Activated CD4-positive, alpha-beta T cell treated with anti-CD3 and anti-CD28 coated beads for 4 hours (primary cell): ENCODE data around the gene NPC1.
"Not testable (repeated sequence)": the region's sequence is repeated elsewhere in the genome, so short reads cannot be mapped to it uniquely, and the experiment has no call there.

Experiments used
- DNase-seq, 2 donors: peaks; one replicate each; pipeline ENCODE4 v3.0.0-alpha.2; 2020

Gene NPC1

GRCh38 chr18:23515911-23516546, 70.3 kb downstream of the NPC1 start:
- peak; percentile 71 to 76 for DNase-seq

DNA sequence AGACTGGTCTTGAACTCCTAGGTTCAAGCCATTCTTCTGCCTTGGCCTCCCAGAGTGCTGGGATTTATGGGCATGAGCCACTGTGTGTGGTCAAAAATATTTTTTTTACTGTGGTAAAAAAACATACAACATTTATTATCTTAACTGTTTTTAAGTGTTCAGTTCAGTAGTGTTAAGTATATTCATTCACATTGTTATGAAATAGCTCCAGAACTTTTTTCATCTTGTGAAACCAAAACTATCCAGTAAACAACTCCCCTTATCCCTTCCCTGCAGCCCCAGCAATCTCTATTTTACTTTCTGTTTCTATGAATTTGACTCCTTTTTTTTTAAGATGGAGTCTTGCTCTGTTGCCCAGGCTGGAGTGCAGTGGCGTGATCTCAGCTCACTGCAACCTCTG, 73.7 kb downstream of the NPC1 start:
- DNase-seq: no peak

- DNase-seq: not testable (repeated sequence)
Measured at GRCh38 chr18:23512216-23512615, 74.1 kb downstream of the NPC1 start.

- not testable (repeated sequence) for DNase-seq
Measured at GRCh38 chr18:23510923-23511322, 75.4 kb downstream of the NPC1 start.

DNA sequence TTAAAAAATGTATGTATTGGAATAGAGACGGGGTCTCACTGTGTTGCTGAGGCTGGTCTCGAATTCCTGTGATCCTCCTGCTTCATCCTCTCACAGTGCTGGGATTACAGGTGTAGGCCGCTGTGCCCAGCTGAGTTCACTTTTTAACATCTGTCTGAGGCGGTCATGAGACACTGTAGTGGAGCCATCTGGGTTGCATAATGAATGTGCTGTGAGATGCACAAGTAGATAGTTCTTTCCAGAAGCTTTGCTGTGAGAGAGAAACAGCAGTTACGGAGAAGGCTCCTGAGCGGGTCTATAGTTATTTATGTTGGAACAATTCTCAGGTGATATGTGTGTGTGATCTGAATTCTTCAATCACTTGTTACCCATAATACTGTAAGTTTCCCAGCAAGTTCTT, 79.9 kb downstream of the NPC1 start:
- no peak for DNase-seq

GRCh38 chr18:23504720-23505119, 81.6 kb downstream of the NPC1 start:
- no peak for DNase-seq

GRCh38 chr18:23503963-23504344, 82.4 kb downstream of the NPC1 start:
- no peak for DNase-seq

GRCh38 chr18:23503038-23503962, 83.0 kb downstream of the NPC1 start, which contains the start of gene RMC1:
Gene RMC1, plus strand, starts transcription at chr18:23503511. Its CDS starts 108 bp downstream, at chr18:23503619.
- DNase-seq: peak; percentile 98

GRCh38 chr18:23502516-23503037, 83.7 kb downstream of the NPC1 start:
- DNase-seq: no peak

DNA sequence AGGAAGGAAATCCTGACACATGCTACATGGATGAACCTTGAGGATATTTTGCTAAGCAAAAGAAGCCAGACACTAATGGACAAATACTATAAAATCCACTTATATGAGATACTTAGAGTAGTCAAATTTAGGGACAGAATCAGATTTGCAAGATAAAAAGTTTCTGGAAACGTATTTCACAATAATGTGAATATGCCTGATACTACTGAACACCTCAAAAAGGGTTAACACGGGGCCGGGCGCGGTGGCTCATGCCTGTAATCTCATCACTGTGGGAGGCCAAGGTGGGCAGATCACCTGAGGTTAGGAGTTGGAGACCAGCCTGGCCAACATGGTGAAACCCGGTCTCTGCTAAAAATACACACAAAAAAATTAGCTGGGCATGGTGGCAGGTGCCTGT, 84.7 kb downstream of the NPC1 start:
- DNase-seq: no peak

DNA sequence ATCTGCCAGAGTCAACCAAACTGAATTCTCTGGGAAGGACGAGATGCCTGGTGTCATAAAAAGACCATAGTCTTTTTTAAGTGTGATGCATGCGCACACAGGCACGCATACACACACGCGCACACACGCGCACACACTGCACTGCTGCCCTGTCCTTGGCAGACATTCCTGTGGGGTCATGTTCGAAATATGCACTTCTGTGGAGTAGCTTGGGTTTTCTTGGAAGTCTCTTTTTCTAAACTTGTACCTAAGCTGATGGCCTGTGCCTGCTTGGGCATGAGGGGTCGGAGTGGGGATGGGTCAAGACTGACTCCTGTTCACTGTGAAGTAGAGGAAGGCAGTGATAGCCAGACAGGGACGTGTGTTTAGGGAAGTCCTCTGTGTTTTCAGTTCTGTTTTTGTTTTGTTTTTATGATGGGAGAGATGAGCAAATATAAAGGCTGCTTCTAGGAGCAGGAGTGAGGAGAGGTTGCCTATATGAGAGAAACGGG, 87.0 kb downstream of the NPC1 start:
- DNase-seq: no peak

DNA sequence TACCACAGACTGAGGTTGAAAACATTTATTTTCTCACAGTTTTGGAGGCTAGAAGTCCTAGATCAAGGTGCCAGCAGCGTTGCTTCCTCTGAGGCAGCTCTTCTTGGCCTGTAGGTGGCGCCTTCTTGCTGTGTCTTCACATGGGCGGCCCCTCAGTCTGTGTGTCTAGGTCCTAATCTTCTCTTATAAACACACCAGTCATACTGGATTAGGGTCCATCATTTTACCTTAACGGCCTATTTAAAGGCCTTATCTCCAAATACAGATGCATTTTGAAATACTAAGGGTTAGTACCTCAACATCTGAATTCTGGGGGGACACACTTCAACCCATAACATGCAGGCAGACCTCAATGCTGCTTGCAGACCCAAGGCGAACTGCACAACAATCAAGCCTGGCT, 87.4 kb downstream of the NPC1 start:
- DNase-seq: peak; percentile 72 to 73

DNA sequence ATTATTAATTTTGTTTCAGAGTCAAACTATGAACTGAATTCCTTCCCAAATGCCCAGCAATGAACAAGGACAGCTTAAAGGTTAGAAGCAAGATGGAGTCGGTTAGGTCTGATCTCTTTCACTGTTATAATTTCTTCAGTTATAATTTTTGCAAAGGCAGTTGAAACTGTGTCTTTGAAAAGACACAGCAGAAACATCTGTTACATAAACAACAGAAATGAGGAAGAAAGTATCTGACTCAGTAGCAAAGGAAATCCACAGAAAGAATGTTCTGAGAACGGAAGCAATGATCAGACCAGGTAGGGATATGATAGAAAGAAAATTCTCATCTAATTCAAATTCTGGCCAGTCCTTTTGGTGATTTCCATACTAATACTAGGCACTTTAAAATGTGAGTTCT, 88.2 kb downstream of the NPC1 start:
- DNase-seq: no peak

DNA sequence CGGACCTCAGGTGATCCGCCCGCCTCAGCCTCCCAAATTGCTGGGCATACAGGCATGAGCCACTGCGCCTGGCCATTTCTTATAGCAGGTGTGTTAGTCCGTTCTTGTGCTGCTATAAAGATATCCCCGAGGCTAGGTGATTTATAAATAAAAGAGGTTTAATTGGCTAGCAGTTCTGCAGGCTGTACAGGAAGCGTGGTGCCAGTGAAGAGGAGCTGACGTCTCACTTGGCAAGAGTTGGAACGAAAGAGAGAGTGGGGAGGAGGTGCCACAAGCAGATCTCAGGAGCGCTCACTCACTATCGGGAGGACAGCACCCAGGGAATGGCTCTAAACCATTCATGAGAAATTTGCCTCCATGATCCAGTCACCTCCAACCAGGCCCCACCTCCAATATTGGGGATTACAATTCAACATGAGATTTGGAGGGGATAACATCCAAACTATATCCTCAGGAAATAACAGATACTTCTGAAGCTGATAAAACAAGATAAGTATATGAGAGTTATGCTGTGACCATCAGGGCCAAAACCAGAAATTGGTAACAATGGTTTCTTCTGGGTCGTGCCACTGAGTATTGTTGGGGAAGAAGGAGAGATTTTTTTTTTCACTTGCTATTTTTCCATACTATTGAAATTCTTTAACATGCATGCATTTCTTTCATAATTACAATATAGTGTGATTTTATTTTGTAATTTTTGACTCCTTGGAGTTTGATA, 90.4 kb downstream of the NPC1 start:
- no peak for DNase-seq

DNA sequence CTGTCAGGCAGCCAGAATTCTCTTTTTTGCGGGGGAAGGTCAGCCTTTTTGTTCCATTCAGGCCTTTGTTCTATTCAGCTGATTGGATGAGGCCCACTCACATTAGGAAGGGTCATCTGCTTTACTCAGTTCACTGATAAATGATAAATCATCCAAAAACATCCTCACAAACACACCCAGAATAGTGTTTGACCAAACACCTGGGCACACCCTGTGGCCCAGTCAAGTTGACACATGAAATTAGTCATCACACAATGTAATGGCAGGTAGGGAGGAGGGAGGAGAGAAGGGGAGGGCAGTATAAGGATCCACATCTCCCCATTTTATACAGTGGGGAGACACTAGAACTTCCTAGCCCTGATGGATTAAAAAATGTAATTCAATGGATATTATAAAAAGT, 91.3 kb downstream of the NPC1 start:
- no peak for DNase-seq

DNA sequence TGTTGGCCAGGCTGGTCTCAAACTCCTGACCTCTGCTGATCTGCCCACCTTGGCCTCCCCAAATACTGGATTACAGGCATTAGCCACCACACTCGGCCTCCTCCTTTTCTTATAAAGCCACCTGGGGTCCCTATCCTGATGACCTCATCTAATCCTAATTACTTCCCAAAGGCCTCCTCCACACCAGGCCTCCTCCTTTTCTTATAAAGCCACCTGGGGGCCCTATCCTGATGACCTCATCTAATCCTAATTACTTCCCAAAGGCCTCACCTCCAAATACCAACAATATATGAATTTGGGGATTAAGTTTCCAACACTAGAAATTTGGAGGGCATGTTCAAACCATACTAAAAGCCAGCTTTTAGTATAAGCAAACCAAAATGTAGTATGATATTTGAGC, 92.7 kb downstream of the NPC1 start:
- no peak for DNase-seq

GRCh38 chr18:23489586-23489985, 96.7 kb downstream of the NPC1 start:
- not testable (repeated sequence) for DNase-seq

DNA sequence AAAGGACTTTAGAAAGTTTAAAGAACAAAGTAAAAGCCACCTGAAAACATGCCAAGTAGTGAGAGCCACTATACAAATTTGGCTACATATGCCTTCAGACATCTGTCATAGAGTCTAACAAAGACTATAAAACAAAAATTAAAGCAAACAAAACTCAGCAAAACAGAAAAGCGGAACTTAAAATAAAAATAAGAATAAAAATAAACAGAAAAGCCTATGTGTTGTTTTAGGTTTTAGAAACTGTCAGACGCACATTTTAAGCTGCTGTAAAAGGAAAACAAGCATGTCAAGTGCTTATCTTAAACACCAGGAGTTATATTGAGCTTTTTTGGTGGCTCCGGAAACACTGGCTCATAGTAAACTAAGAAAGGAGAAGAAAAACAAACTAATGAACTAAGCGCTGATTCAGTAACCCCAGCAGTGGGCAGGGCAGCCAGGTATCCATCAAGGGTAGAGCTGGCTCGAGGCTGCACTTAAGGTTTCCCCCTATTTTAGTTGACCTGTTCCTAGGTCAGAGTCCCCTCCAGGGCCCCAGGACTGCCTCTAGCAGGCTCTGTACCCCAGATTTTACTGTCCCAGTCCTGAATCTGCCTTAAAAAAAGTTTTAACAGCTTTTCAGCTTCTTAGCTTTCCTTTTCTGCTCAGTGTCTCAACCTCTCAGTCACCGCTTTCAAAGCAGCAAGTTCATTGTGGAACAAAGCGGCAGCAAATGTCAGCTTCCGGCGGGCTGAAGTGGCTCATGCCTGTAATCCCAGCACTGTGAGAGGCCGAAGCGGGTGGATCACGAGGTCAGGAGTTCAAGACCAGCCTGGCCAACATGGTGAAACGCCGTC, 98.4 kb downstream of the NPC1 start:
- peak; percentile 25 to 26 for DNase-seq

GRCh38 chr18:23485386-23485785, 100.9 kb downstream of the NPC1 start:
- no peak for DNase-seq

GRCh38 chr18:23484561-23485182, 101.6 kb downstream of the NPC1 start:
- no peak for DNase-seq
